ENCODE data around the gene CNTN2.

The CNTN2 gene

GRCh38 chr1:205042911-205043806 is at the start of gene CNTN2:
Gene CNTN2, plus strand, starts transcription at chr1:205043212. Its CDS starts 9,974 bp downstream, at chr1:205053186.
- DNase-seq (ENCODE audit: low spot score), result no peak

DNA sequence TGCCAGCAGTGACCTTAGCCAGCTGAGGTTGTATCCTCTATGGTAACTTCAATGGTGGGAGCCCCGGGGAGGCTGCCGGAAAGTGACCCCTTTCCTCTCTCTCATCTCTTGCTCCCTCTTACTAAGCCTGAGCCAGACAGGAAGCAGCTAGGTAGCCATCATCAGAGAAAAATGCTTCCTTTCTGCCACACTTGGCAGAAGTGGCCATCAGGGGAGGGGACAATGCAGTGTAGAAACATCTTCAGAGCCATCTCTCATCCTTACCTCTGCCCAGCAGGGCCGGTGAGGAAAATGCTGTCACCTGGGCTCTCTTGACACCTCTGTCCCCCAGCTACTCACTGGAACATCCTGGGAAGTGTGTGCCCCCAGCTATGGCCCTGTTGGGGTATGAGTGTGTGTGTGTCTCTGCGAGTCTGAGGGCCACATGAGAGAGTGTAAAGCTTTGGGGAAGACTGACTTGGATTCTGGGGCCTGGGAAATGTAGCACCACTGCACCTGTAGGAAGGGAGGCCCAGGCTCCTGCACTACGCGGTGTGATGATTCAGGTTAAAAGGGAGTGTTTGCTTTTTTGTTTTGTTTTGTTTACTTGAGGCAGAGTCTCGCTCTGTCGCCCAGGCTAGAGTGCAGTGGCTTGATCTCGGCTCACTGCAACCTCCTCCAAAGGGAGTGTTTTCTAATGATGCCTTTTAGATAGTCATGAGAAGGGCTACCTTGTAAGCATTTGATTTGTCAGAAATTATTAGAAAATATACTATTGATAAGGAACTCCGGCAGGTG is 48.7 kb upstream of the CNTN2 start:
- no peak for DNase-seq (ENCODE audit: low spot score)

DNA sequence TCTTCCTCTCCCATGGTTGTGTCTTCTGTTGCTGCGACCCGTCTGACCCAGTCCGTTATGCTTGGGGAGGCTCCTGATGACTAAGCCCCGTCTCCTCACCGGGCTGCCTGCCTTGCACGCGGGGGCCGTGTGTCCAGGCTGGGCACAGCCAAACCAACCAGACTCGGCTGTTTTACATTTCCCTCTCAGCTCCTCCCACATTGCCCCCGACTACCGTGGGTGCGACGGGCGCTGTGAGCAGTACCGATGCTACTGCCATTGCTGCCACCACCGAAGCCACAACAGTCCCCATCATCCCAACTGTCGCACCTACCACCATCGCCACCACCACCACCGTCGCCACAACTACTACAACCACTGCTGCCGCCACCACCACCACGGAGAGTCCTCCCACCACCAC is 46.0 kb upstream of the CNTN2 start:
- no peak for DNase-seq (ENCODE audit: low spot score)

DNA sequence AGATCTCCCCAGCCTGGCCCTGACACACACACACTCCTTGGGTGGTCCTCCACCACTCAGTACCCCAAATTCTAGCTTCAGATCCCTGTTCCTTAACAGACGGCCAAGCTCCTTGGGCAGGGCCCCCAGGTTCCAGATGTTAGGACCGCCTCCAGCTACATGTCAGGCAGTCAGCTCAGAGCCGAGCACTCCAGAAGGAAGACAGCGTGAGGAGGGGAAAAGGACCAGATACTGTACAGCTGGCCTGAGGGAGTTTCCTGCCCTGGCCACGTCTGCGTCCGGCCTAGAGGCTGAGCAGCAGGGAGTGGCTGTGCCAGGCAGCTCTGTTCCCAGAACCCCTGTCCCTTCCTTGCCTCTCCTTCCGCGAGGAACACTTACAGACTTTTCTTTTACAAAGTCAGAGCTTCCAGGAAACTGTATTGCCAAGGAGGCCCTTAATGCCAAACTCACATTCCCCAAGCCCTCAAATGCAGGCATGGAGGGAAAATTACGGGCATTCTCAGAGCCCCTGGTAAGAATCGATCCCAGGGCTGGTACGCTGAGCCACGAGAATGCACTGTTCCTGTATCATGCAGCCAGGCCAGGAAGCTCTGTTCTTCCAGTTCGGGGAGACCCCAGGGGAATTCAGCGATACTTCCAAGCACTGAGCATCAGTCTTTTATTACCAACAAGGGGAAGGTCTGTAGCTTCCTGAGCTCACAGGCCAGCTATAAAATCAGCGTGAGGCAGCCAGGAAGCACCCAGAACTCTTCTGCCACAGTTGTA is 45.2 kb upstream of the CNTN2 start:
- DNase-seq (ENCODE audit: low spot score), result no peak

DNA sequence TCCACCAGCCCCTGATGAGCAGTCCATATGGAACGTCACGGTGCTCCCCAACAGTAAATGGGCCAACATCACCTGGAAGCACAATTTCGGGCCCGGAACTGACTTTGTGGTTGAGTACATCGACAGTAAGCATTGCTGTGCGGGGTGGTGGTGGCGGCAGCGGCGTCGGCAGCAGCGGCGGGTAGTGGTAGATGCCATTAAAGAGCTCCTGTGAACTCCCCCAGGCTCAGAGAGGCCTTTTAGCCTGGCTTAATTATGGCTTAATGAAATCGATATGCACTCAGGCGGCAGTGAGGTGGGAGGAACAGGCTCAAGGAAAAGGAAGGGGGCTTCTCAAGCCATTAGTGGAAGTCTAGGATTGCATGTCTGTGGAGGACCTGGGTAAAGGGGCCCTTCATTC is 41.9 kb upstream of the CNTN2 start:
- no peak for DNase-seq (ENCODE audit: low spot score)

- no peak for DNase-seq (ENCODE audit: low spot score)
Observed at GRCh38 chr1:205002705-205003104, 40.3 kb upstream of the CNTN2 start.

GRCh38 chr1:205003358-205004131 is 39.5 kb upstream of the CNTN2 start:
- DNase-seq (ENCODE audit: low spot score), result no peak

DNA sequence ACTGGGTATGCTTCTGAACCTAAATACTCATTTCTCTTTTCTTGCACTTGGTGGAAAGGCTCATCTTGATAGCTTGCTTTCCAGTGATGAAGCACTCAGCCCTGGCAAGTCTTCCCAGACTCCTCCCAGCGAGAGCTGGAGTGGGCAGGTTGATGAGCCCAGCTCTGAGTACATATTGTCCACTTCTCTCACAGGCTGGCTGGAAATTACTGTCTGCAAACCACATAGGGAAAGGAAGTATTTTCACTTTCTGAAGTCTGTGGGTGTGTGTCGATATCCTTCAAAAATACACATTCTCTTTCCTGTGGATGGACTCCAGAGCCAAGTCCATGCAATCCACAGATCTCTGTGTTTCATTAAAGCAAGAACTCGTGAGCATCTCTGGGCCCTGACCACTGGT is 38.7 kb upstream of the CNTN2 start:
- DNase-seq (ENCODE audit: low spot score), result no peak

DNA sequence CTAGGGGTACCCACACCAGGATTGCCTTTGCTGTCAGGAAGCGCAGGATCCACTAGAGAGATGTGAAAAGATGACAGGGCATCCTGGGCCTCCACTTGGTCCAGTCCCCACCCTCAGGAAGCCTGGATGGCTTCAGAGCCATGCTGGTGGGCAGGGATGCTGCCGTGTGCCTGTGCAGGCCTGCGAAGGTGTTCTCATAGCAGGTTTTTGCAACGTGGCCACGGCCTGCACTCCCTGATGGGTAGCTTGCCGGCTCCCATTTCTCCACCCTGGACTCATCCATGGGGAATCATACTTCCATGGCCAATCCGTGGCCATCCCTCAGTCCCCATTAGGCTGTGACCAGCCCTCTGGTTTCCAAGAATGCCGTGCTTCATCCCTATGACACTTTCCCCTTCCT is 34.1 kb upstream of the CNTN2 start:
- DNase-seq (ENCODE audit: low spot score), result no peak

DNA sequence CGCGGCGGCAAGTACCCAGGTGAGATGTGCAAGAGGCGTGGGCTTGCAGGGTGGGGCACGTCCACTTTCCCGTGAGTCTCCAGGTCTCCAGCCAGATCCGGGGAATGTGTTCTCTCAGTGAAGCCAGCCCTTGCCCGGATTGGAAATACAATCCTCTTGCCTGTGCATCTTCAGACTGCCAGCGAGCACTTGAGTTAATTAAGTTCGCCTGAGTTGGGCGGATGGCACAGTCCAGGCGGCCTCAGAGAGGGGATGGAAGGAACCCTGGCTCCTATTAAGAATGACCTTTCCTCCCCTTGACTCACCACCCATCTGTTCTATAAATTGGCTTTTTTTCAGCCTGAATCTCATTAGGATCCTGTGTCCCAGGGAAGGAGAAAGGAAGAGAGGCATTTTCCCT is 33.3 kb upstream of the CNTN2 start:
- DNase-seq (ENCODE audit: low spot score), result no peak

GRCh38 chr1:205012391-205013140 is 30.4 kb upstream of the CNTN2 start:
- DNase-seq (ENCODE audit: low spot score), result no peak

DNA sequence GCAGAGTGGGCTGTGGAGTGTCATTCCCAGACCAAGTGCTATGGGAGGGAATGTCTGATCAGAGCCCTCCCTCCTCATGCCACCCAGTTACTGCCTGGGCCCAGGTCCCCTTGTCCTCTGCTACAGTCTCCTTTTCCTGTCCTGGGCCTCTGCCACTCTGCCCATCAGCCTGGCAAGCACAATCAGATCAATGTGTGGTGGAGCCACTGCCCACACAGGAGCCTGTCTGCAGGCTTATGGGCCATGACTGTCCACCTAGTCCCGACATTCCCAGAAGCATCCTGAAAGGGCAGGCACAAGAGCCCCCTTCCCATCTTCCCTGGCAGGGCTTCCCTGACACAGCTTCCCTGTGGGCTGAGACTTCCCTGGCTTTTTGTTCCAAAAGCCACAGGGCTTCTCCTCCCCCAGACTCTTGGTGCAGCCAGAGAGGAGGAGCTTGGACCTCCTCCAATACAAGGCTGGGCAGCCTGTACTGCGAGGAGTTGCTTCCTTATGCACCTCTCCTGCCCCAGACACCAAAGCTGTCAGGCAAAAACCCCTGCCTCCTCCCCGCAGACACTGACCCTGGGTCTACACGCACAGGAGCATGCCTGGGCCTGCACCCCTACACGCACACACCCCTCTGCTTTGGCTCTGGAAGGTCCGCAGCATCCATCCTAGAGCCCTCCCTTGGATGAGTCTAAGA is 29.2 kb upstream of the CNTN2 start:
- DNase-seq (ENCODE audit: low spot score), result no peak

DNA sequence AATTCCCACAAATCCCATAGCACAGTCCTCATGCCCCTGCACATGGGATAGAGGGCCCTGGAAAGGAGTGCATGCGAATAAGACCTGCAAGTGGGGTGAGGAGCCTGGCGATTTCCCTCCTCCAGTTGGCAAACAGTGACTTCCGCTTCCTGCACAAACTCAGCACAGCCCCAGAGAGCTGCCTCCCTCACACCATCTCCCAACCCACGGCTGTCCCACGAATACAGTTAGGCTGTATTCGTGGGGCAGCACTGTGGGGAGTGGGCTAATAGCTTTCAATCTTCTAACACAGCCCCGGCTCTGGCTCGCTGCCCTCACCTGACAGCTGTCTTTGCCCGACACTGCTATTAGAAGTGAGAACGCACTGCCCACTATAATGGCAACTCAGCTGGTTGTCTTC is 28.2 kb upstream of the CNTN2 start:
- DNase-seq (ENCODE audit: low spot score), result no peak

DNA sequence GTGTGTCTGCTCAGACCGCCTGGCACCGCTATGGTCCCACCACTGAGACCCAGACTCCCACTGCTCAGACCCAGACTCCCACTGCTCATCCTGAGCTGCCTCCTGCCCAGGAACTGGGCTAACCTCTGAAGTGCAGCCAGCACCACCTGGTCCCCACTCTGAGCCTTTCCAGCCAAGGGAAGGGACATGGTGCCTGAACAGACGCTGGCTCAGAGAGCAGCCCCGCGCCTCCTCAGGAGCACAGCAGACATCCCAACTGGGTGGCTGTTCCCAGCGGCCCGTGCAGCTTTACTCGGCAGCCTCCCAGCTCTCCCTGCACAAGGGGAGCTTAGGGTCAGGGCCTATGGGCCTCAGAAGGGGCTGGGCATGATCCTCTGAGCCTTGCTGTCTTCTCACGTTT is 27.8 kb upstream of the CNTN2 start:
- DNase-seq (ENCODE audit: low spot score), result no peak

GRCh38 chr1:205016075-205016474 is 26.9 kb upstream of the CNTN2 start:
- DNase-seq (ENCODE audit: low spot score), result no peak

- DNase-seq (ENCODE audit: low spot score), result no peak
Observed at GRCh38 chr1:205016584-205016983, 26.4 kb upstream of the CNTN2 start.

DNA sequence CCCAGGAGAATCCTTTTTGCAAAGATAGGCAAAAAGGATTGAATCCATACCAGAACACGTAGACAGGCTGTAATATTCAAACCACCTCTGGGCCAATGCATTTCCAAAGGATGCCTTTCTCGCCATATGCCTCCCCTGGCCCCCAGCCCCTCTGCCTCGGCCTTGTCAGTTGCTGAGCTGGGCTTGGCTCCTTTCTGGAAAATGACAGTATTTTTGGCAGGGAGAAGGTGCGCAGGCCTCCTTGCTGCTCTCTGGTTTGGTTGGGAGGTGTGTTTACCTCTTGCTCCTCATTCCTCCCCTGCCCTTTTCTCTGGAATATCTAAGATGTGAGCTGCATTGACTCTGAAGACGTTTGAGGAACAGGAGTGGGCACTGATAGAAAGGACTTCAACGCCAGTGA is 26.0 kb upstream of the CNTN2 start:
- no peak for DNase-seq (ENCODE audit: low spot score)

DNA sequence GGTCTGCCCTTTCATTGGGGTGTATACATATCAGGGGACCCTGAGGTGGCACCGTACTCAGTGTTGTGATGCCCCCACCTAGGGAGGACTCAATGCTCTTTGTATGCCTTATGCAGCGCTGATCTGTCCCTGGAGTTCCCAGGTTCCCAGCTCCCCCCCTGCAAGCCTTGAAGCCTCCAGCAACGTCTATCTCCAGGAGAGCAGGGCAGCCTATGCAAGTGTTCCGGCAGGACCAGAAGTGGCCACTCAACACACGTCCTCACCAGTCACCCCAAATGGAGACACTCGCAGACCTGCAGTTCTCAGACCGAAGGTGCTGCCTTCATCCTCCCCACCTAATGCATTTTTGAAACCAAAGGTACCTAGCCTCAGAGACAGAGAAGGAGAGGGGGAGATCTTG is 25.2 kb upstream of the CNTN2 start:
- DNase-seq (ENCODE audit: low spot score), result no peak

- no peak for DNase-seq (ENCODE audit: low spot score)
Observed at GRCh38 chr1:205018381-205018780, 24.6 kb upstream of the CNTN2 start.

DNA sequence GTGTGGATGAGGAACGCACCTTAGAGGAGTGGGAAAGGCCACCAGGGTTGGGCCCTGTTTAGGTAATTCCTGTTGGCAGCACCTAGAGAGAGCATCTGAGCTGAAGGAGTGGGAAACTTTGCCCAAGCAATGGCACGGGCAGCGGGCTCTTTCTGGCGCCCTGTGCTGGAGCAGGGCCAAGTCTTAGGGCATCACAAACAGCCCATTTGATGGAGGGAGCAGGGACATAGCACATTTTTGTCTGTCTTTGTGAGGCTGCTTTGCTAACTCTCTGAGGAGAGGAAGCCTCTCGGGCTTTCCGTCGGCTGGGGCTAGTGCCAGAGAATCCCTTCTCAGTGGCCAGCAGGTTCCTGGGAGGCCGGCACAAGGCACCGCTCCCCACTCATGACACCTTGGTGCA is 22.5 kb upstream of the CNTN2 start:
- no peak for DNase-seq (ENCODE audit: low spot score)
